Activated T-cell treated with anti-CD3 and anti-CD28 coated beads, Interleukin-2, amount 50 U/mL, for 24 hours (primary cell): Measurements from ENCODE around the gene USH1G.

ENCODE experiments used
- DNase-seq: peaks from one replicate; pipeline ENCODE4 v3.0.0-alpha.2; 2020
- H3K27ac Mint-ChIP-seq: 2 replicates; pipeline ENCODE4 v1.8.0; 2020; ENCODE audit warnings: mild to moderate bottlenecking, mixed read lengths
- H3K27me3 Mint-ChIP-seq: 2 replicates; pipeline ENCODE4 v1.8.0; 2020; ENCODE audit warnings: mixed read lengths
- H3K36me3 Mint-ChIP-seq: 2 replicates; pipeline ENCODE4 v1.8.0; 2020; ENCODE audit warnings: low read depth, mixed read lengths
- H3K4me1 Mint-ChIP-seq: 2 replicates; pipeline ENCODE4 v1.8.0; 2020; ENCODE audit warnings: low read depth, mixed read lengths
- H3K4me3 Mint-ChIP-seq: 2 replicates; pipeline ENCODE4 v1.8.0; 2020; ENCODE audit warnings: mild to moderate bottlenecking, moderate library complexity, mixed read lengths
- H3K9me3 Mint-ChIP-seq: 2 replicates; pipeline ENCODE4 v1.8.0; 2020; ENCODE audit warnings: mixed read lengths

The USH1G gene

DNA sequence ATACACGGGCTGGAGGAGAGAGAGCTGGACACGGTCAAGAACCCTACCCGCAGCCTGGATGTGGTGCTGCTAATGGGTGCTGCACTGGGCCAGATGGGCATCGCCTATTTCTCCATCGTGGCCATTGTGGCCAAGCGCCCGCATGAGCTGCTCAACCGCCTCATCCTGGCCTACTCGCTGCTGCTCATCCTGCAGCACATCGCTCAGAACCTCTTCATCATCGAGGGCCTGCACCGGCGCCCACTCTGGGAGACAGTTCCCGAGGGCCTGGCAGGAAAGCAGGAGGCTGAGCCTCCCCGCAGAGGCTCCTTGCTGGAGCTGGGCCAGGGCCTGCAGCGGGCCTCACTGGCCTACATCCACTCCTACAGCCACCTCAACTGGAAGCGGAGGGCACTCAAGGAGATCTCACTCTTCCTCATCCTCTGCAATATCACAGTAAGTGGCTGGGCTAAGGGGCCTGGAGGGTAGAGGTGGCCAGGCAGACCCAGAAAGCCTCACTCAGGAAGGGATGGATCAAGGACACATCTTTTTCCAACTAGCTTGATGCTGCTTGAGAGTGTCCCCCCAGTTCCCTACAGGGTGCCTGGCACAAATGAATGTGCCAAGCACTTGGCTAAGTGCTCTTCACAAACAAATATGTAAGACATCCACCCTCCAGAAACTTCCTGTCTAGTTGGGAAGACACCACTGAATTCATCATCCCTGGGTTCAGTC lies 24.1 kb upstream of the USH1G start:
- peaks cover 14% of the 10 kb centered on the region for H3K27me3 Mint-ChIP-seq
- DNase-seq, result no peak
- no peak overlapping the region for H3K27ac Mint-ChIP-seq
- H3K9me3 Mint-ChIP-seq, result no peaks in the 10 kb centered on the region
- no peak overlapping the region for H3K4me3 Mint-ChIP-seq
- H3K4me1 Mint-ChIP-seq, result no peaks in the 10 kb centered on the region
- H3K36me3 Mint-ChIP-seq, result no peaks in the 10 kb centered on the region

GRCh38 chr17:74946641-74947040 lies 23.6 kb upstream of the USH1G start:
- H3K4me3 Mint-ChIP-seq, result no peak overlapping the region
- no peaks in the 10 kb centered on the region for H3K9me3 Mint-ChIP-seq
- DNase-seq, result no peak
- no peaks in the 10 kb centered on the region for H3K4me1 Mint-ChIP-seq
- H3K36me3 Mint-ChIP-seq, result no peaks in the 10 kb centered on the region
- no peak overlapping the region for H3K27ac Mint-ChIP-seq
- peaks cover 19% of the 10 kb centered on the region for H3K27me3 Mint-ChIP-seq

GRCh38 chr17:74945543-74945942 lies 22.5 kb upstream of the USH1G start:
- H3K4me1 Mint-ChIP-seq, result no peaks in the 10 kb centered on the region
- DNase-seq, result no peak
- no peak overlapping the region for H3K4me3 Mint-ChIP-seq
- H3K27ac Mint-ChIP-seq, result no peak overlapping the region
- H3K27me3 Mint-ChIP-seq, result peaks cover 25% of the 10 kb centered on the region
- H3K9me3 Mint-ChIP-seq, result no peaks in the 10 kb centered on the region
- H3K36me3 Mint-ChIP-seq, result no peaks in the 10 kb centered on the region

GRCh38 chr17:74943808-74944522 lies 20.9 kb upstream of the USH1G start:
- Mint-ChIP-seq H3K4me1 (no peaks in the 10 kb centered on the region), H3K27ac (no peak overlapping the region), H3K4me3 (no peak overlapping the region), H3K36me3 (no peaks in the 10 kb centered on the region), H3K27me3 (peaks cover 31% of the 10 kb centered on the region), H3K9me3 (no peaks in the 10 kb centered on the region)
- no peak for DNase-seq

- DNase-seq, result no peak
- H3K27me3 Mint-ChIP-seq, result peaks cover 58% of the 10 kb centered on the region
- no peak overlapping the region for H3K27ac Mint-ChIP-seq
- H3K4me3 Mint-ChIP-seq, result no peak overlapping the region
- H3K4me1 Mint-ChIP-seq, result no peaks in the 10 kb centered on the region
- H3K9me3 Mint-ChIP-seq, result no peaks in the 10 kb centered on the region
- no peaks in the 10 kb centered on the region for H3K36me3 Mint-ChIP-seq
Observed at GRCh38 chr17:74941128-74941725, 18.2 kb upstream of the USH1G start.

DNA sequence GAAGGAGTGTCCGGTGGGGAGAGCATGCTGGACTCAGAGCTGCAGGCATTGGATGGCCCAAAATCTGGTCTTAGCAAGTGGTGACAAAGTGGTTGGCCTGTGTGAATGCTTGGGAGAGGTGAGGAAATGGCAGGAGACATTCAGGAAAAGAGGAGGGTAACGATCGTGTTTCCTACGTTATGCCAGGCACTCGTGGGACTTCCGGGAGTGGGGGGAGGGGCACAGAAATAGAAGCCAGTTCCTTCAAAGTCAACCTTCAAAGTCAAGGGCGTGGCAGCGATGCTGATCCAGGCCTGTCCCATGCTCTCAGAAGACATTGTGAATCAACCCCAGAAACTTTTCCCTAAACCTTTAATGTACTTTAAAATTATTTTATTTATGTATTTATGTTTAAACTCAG lies 16.5 kb upstream of the USH1G start:
- no peak for DNase-seq
- Mint-ChIP-seq H3K4me1 (no peaks in the 10 kb centered on the region), H3K27ac (no peak overlapping the region), H3K36me3 (no peaks in the 10 kb centered on the region), H3K4me3 (no peak overlapping the region), H3K27me3 (peaks cover 65% of the 10 kb centered on the region), H3K9me3 (no peaks in the 10 kb centered on the region)

- Mint-ChIP-seq H3K4me3 (no peak overlapping the region), H3K36me3 (no peaks in the 10 kb centered on the region), H3K27ac (no peak overlapping the region), H3K4me1 (no peaks in the 10 kb centered on the region), H3K27me3 (peaks cover 69% of the 10 kb centered on the region), H3K9me3 (no peaks in the 10 kb centered on the region)
- no peak for DNase-seq
Observed at GRCh38 chr17:74938194-74938950, 15.3 kb upstream of the USH1G start.

DNA sequence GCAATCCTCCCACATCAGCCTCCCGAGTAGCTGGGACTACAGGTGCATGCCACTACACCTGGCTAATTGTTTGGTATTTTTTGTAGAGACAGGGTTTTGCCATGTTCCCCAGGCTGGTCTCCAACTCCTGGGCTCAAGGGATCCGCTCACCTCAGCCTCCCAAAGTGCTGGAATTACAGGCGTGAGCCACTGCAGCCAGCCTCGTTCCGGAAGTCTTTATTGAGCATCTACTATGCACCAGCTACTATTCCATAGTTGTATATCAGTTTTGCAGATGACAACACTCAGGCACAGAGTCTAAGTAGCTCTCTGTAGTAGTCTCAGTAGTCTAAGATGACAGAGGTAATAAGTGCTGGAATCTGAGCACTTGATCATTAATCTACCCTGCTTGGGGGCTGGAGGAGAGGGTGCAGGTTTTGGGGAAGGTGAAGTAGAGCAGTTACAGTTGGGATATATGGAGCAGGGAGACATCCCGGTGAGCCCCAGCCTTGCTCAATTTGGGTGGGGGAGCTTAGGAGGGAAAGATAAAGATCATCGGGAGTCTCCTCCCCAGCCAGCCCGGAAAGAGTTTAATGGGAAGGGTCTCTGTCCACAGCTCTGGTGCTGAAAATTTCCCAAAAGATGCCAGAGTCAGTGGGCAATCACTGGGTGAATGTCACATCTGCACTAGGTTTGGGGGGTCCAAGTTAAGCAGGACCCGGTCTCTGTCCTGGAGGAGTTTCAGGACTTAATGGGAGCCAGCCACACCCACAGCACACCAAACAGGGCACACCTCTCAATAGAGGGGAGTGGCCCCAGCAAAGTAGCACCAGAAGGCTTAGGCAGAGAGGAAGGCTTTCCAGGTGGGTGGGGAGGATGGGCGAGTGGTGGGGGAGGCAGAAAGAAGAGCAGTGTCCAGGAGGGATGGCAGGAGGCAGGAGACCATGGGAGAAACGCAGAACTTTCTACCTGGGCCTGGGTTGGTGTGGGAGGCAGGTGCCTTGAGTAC lies 14.3 kb upstream of the USH1G start:
- Mint-ChIP-seq H3K4me1 (no peaks in the 10 kb centered on the region), H3K27ac (no peak overlapping the region), H3K36me3 (no peaks in the 10 kb centered on the region), H3K9me3 (no peaks in the 10 kb centered on the region), H3K4me3 (no peak overlapping the region), H3K27me3 (peaks cover 73% of the 10 kb centered on the region)
- no peak for DNase-seq

GRCh38 chr17:74936470-74936799 lies 13.4 kb upstream of the USH1G start:
- peaks cover 76% of the 10 kb centered on the region for H3K27me3 Mint-ChIP-seq
- no peak overlapping the region for H3K4me3 Mint-ChIP-seq

GRCh38 chr17:74935585-74936469 lies 12.8 kb upstream of the USH1G start, which contains the start of gene OTOP3:
TSS of gene OTOP3 (plus strand) at chr17:74935898. CDS start at chr17:74935922, 24 bp downstream.
- H3K27ac Mint-ChIP-seq, result no peak within 1 kb of the TSS
- H3K4me3 Mint-ChIP-seq, result no peak within 1 kb of the TSS
- H3K9me3 Mint-ChIP-seq, result no peaks in the 10 kb centered on the region
- H3K4me1 Mint-ChIP-seq, result no peaks in the 10 kb centered on the region
- H3K27me3 Mint-ChIP-seq, result peaks cover 79% of the 10 kb centered on the region
- no peaks in the 10 kb centered on the region for H3K36me3 Mint-ChIP-seq
- no peak for DNase-seq

More at GRCh38 chr17:74936470-74936799, 13.4 kb upstream of the USH1G start:
- H3K9me3 Mint-ChIP-seq, result no peaks in the 10 kb centered on the region
- no peaks in the 10 kb centered on the region for H3K36me3 Mint-ChIP-seq
- no peak overlapping the region for H3K27ac Mint-ChIP-seq
- H3K4me1 Mint-ChIP-seq, result no peaks in the 10 kb centered on the region
- DNase-seq, result no peak

DNA sequence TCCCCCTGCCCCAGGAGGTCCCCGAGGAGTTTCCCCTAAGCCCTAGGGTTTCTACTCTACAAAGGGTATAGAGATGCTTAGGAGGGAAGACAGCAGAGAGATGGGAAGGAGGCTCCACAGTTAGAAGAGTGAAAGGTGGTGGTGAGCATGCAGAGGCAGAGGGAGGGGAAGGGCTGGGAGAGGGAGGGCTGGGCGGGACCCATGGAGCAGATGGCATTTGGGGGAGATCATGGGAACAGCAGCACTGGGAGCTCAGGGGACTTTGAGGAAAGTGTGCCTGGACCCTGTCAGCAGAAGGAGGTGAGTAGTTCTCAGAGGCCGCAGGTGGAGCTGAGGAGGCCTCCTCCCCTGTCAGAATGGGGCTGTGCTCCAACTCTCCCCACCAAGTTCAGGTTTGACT lies 12.0 kb upstream of the USH1G start:
- no peaks in the 10 kb centered on the region for H3K36me3 Mint-ChIP-seq
- H3K4me1 Mint-ChIP-seq, result no peaks in the 10 kb centered on the region
- DNase-seq, result no peak
- no peak overlapping the region for H3K27ac Mint-ChIP-seq
- H3K4me3 Mint-ChIP-seq, result no peak overlapping the region
- no peaks in the 10 kb centered on the region for H3K9me3 Mint-ChIP-seq
- peaks cover 84% of the 10 kb centered on the region for H3K27me3 Mint-ChIP-seq

DNA sequence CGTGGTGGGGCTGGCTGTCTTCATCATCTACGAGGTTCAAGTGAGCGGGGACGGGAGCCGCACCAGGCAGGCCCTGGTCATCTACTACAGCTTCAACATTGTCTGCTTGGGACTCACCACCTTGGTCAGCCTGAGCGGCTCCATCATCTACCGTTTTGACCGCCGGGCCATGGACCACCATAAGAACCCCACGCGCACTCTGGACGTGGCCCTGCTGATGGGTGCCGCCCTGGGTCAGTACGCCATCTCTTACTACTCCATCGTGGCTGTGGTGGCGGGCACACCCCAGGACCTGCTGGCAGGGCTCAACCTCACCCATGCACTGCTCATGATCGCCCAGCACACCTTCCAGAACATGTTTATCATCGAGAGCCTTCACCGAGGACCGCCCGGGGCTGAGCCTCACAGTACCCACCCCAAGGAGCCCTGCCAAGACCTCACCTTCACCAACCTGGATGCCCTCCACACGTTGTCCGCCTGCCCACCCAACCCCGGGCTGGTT lies 7.5 kb upstream of the USH1G start:
- no peaks in the 10 kb centered on the region for H3K9me3 Mint-ChIP-seq
- H3K36me3 Mint-ChIP-seq, result no peaks in the 10 kb centered on the region
- no peak overlapping the region for H3K4me3 Mint-ChIP-seq
- no peak for DNase-seq
- H3K27ac Mint-ChIP-seq, result no peak overlapping the region
- H3K4me1 Mint-ChIP-seq, result no peaks in the 10 kb centered on the region
- peaks cover 78% of the 10 kb centered on the region for H3K27me3 Mint-ChIP-seq

DNA sequence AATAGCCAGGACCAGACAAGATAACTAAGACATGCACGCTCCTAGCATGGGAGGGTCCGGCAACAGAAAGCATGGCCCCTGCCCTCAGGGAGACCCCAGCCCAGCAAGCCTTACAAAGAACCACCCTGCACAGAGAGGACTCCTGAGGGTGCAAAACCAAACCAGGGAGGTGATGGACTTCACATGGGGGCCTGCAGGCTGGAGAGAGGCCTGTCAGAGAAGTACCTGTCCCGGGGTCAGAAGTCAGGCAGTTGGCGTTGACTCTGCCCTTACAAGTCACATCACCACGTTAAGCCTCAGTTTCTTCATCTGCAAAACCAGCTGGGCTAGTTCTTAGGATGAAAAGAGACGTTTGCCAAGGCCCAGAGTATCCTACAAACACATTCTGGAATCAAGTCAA lies 5.7 kb upstream of the USH1G start:
- Mint-ChIP-seq H3K27me3 (peaks cover 80% of the 10 kb centered on the region), H3K9me3 (no peaks in the 10 kb centered on the region)

More for the DNA sequence above, 5.7 kb upstream of the USH1G start:
- Mint-ChIP-seq H3K27ac (no peak overlapping the region), H3K4me3 (no peak overlapping the region), H3K36me3 (no peaks in the 10 kb centered on the region), H3K4me1 (peaks cover 8% of the 10 kb centered on the region)
- no peak for DNase-seq
